Liver (tissue), 9 donors: ENCODE data around the gene TBCD. TPM values are rescaled to one million over a fixed set of nuclear protein-coding genes. Genes with fewer than 3 reads are reported as not detected.
A peak's percentile ranks its signal among the peaks of the same experiment; 100 is the strongest.

ENCODE experiments used
- DNase-seq: peaks from one replicate; pipeline ENCODE4 v3.0.0-alpha.2; 2017; ENCODE audit warnings: low spot score
- H3K27ac ChIP-seq, 2 donors: one replicate each; pipeline ENCODE4 v1.7.0; 2013; ENCODE audit warnings: inconsistent platforms in 2 of 2, low read length in 2 of 2, control low read depth in 1 of 2, low read depth in 1 of 2, mild to moderate bottlenecking in 1 of 2
- H3K27me3 ChIP-seq, 4 donors: one replicate each; pipeline versions ENCODE4 v1.6.1 to v1.7.0; 2013; ENCODE audit warnings: low read length in 3 of 4, inconsistent platforms in 1 of 4, mild to moderate bottlenecking in 1 of 4, moderate library complexity in 1 of 4; ENCODE audit not compliant: control insufficient read depth in 4 of 4, insufficient read depth in 4 of 4
- H3K36me3 ChIP-seq, 4 donors: one replicate each; pipeline versions ENCODE4 v1.6.1 to v1.7.0; 2013; ENCODE audit warnings: low read length in 3 of 4, mild to moderate bottlenecking in 3 of 4, low read depth in 1 of 4, moderate library complexity in 1 of 4; ENCODE audit not compliant: control insufficient read depth in 4 of 4, insufficient read depth in 3 of 4
- H3K4me1 ChIP-seq, 4 donors: one replicate each; pipeline versions ENCODE4 v1.6.1 to v1.7.0; 2013; ENCODE audit warnings: low read length in 3 of 4, mild to moderate bottlenecking in 3 of 4, moderate library complexity in 1 of 4; ENCODE audit not compliant: control insufficient read depth in 4 of 4, insufficient read depth in 4 of 4
- H3K4me3 ChIP-seq, 3 donors: one replicate each; pipeline versions ENCODE4 v1.6.1 to v1.7.0; 2013; ENCODE audit warnings: low read length in 3 of 3, control low read depth in 1 of 3, low read depth in 1 of 3, mild to moderate bottlenecking in 1 of 3
- H3K9ac ChIP-seq, 2 donors: one replicate each; pipeline ENCODE4 v1.7.0; 2013; ENCODE audit warnings: low read length in 2 of 2, mild to moderate bottlenecking in 2 of 2, moderate library complexity in 2 of 2, control low read depth in 1 of 2, low read depth in 1 of 2
- H3K9me3 ChIP-seq, 4 donors: one replicate each; pipeline versions ENCODE4 v1.6.1 to v1.7.0; 2013; ENCODE audit warnings: low read length in 3 of 4; ENCODE audit not compliant: control insufficient read depth in 4 of 4
- EGR1 ChIP-seq, 2 donors: IDR thresholded peaks; 2 replicates each; pipeline ENCODE4 v1.6.1; 2016 to 2018; ENCODE audit warnings: antibody characterized with exemption in 2 of 2, low read depth in 2 of 2
- FOXA1 ChIP-seq: IDR thresholded peaks from 2 replicates; pipeline ENCODE4 v1.6.1; 2016; ENCODE audit warnings: antibody characterized with exemption
- FOXA2 ChIP-seq: IDR thresholded peaks from 2 replicates; pipeline ENCODE4 v1.6.1; 2016; ENCODE audit warnings: antibody characterized with exemption
- HNF4A ChIP-seq, 2 donors: conservative IDR thresholded peaks; 2 replicates each; pipeline ENCODE4 v1.6.1; 2016; ENCODE audit warnings: antibody characterized with exemption in 2 of 2, mild to moderate bottlenecking in 2 of 2
- HNF4G ChIP-seq: IDR thresholded peaks from 2 replicates; pipeline ENCODE4 v1.6.1; 2016; ENCODE audit warnings: antibody characterized with exemption
- JUND ChIP-seq, 2 donors: IDR thresholded peaks; 2 replicates each; pipeline ENCODE4 v1.6.1; 2016; ENCODE audit warnings: antibody characterized with exemption in 2 of 2
- NR2F2 ChIP-seq: IDR thresholded peaks from 2 replicates; pipeline ENCODE4 v1.6.1; 2016; ENCODE audit warnings: antibody characterized with exemption
- RAD21 ChIP-seq, 2 donors: IDR thresholded peaks; 2 replicates each; pipeline ENCODE4 v1.6.1; 2016; ENCODE audit warnings: antibody characterized with exemption in 2 of 2, mild to moderate bottlenecking in 2 of 2
- REST ChIP-seq: IDR thresholded peaks from 2 replicates; pipeline ENCODE4 v1.6.1; 2016; ENCODE audit warnings: antibody characterized with exemption, mild to moderate bottlenecking
- SP1 ChIP-seq: IDR thresholded peaks from 2 replicates; pipeline ENCODE4 v1.6.1; 2018; ENCODE audit warnings: antibody characterized with exemption, mild to moderate bottlenecking
- YY1 ChIP-seq: IDR thresholded peaks from 2 replicates; pipeline ENCODE4 v1.6.1; 2016; ENCODE audit warnings: antibody characterized with exemption, mild to moderate bottlenecking
- WGBS: extraction: QIAGEN DNeasy Blood & Tissue Kit; methylation state at CpG from one replicate; pipeline ENCODE4 v1.1.7; 2013; 5-methylcytosine and 5-hydroxymethylcytosine counted together
- polyA plus RNA-seq, 2 donors: library from polyadenylated mRNA; stranded (reverse) in 1 of 2; unstranded in 1 of 2; fragments of 200-250 nt in 1 of 2; fragments of >200 nt in 1 of 2; fragmentation: Nextera tagmentation in 1 of 2; extraction: Ambion mirVana in 1 of 2; gene quantifications; one replicate each; pipeline versions ENCODE4 v1.2.1 to v1.2.3, GENCODE V29; 2013 to 2015
- total RNA-seq, 2 donors: library from RNA; depleted of rRNA; stranded (reverse); fragments of >200 nt; gene quantifications; one replicate each; pipeline ENCODE4 v1.2.3, GENCODE V29; 2014
- TF ChIP-seq, protein P1 (sequence below): IDR thresholded peaks from 2 replicates; pipeline ENCODE4 v1.6.1; 2016; ENCODE audit warnings: antibody characterized with exemption
- TF ChIP-seq, protein P2 (sequence below): fragments of 150-350 bp; IDR thresholded peaks from 2 replicates; pipeline ENCODE4 v1.5.1; 2017; ENCODE audit warnings: improper control_type of control experiment, low read depth, low read length; ENCODE audit not compliant: missing input control
- TF ChIP-seq, protein P3 (sequence below): IDR thresholded peaks from 2 replicates; pipeline ENCODE4 v1.6.1; 2016; ENCODE audit warnings: antibody characterized with exemption
- TF ChIP-seq, protein P4 (sequence below): IDR thresholded peaks from 2 replicates; pipeline ENCODE4 v1.6.1; 2016; ENCODE audit warnings: antibody characterized with exemption
- donor health status: healthy.
- donor health status: healthy.
- donor health status: healthy.
- donor health status: healthy.
- donor health status: healthy.

The TBCD gene
- total RNA-seq: 10 to 100 TPM; 29.8 to 34.6 TPM
- polyA plus RNA-seq: 10 to 100 TPM; 31.5 to 42.2 TPM

DNA sequence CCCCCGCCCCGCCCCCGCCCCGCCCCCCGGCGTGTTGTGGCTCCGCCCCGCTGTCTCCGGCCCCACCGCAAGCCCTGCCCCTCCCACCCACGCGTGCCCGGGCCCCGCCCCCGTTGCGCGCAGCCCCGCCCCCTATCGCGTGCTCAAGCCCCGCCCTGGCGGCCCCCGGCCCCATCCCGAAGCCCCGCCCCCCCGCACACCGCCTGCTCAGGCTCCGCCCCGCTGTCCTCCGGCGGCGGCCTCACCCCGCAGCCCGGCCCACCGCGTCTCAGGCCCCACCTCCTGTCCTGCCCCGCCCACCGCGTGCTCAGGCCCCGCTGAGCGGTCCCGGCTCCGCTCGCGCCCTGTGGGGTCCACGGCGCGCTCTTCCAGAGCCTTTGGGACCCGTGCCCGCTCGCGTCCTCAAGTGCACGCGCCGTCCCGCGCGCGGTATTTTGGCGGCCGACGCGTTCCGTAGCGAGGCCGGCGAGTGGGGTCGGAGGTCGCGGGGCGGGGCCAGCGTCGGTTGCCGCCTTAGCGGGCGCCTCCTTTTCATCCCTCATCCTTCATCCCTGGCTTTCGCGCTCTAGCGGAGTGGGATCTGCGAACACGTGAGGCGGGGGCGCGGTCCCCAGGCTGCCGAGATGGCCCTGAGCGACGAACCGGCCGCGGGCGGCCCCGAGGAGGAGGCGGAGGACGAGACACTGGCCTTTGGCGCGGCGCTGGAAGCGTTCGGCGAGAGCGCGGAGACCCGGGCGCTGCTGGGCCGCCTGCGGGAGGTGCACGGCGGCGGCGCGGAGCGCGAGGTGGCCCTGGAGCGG is at the start of gene TBCD:
TBCD (plus strand) TSS at position 495 of the 800 bp plus-strand sequence; CDS start at position 624, 129 bp downstream.
- WGBS: under 1% methylated on average over 112 of the region's 114 CpGs
- Histone ChIP-seq H3K9me3 (no peaks in the 10 kb centered on the region), H3K36me3 (no peaks in the 10 kb centered on the region)

More for the DNA sequence above, at the start of gene TBCD:
- Histone ChIP-seq H3K27me3 (no peaks in the 10 kb centered on the region), H3K4me3 (peak within 1 kb of the TSS; percentile 71 to 96 (median 87)), H3K4me1 (peaks cover 5 to 13% (median 8%) of the 10 kb centered on the region in 4 donors), H3K27ac (peak within 1 kb of the TSS; percentile 93 to 94), H3K9ac (peak within 1 kb of the TSS; percentile 52 to 64)
- TF ChIP-seq RAD21 (IDR thresholded peaks at IDR 0.05): peak in 1 of 2 donors; percentile 27
- TF ChIP-seq FOXA1: no peak
- no peak for TF ChIP-seq NR2F2
- TF ChIP-seq, protein P1, sequence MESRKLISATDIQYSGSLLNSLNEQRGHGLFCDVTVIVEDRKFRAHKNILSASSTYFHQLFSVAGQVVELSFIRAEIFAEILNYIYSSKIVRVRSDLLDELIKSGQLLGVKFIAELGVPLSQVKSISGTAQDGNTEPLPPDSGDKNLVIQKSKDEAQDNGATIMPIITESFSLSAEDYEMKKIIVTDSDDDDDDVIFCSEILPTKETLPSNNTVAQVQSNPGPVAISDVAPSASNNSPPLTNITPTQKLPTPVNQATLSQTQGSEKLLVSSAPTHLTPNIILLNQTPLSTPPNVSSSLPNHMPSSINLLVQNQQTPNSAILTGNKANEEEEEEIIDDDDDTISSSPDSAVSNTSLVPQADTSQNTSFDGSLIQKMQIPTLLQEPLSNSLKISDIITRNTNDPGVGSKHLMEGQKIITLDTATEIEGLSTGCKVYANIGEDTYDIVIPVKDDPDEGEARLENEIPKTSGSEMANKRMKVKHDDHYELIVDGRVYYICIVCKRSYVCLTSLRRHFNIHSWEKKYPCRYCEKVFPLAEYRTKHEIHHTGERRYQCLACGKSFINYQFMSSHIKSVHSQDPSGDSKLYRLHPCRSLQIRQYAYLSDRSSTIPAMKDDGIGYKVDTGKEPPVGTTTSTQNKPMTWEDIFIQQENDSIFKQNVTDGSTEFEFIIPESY: no peak
- no peak for TF ChIP-seq HNF4G
- no peak for TF ChIP-seq EGR1 (IDR thresholded peaks at IDR 0.05; ENCODE audit: low read depth in 2 of 2)
- TF ChIP-seq, protein P2, sequence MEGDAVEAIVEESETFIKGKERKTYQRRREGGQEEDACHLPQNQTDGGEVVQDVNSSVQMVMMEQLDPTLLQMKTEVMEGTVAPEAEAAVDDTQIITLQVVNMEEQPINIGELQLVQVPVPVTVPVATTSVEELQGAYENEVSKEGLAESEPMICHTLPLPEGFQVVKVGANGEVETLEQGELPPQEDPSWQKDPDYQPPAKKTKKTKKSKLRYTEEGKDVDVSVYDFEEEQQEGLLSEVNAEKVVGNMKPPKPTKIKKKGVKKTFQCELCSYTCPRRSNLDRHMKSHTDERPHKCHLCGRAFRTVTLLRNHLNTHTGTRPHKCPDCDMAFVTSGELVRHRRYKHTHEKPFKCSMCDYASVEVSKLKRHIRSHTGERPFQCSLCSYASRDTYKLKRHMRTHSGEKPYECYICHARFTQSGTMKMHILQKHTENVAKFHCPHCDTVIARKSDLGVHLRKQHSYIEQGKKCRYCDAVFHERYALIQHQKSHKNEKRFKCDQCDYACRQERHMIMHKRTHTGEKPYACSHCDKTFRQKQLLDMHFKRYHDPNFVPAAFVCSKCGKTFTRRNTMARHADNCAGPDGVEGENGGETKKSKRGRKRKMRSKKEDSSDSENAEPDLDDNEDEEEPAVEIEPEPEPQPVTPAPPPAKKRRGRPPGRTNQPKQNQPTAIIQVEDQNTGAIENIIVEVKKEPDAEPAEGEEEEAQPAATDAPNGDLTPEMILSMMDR: no peak
- TF ChIP-seq HNF4A (conservative IDR thresholded peaks at IDR 0.05): no peak
- no peak for TF ChIP-seq FOXA2
- TF ChIP-seq SP1: peak; percentile 59
- TF ChIP-seq YY1: peak; percentile 14
- TF ChIP-seq REST: no peak
- TF ChIP-seq, protein P3, sequence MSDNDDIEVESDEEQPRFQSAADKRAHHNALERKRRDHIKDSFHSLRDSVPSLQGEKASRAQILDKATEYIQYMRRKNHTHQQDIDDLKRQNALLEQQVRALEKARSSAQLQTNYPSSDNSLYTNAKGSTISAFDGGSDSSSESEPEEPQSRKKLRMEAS: no peak
- TF ChIP-seq JUND (IDR thresholded peaks at IDR 0.05): no peak
- TF ChIP-seq, protein P4, sequence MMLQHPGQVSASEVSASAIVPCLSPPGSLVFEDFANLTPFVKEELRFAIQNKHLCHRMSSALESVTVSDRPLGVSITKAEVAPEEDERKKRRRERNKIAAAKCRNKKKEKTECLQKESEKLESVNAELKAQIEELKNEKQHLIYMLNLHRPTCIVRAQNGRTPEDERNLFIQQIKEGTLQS: no peak
- peak; percentile 88 for DNase-seq
